Activated gamma-delta T cell treated with anti-CD3 and anti-CD28 coated beads, Interleukin-2, amount 50 U/mL, for 16 hours (primary cell): ENCODE measurements around the gene PLEKHG4.

Experiments
- DNase-seq: peaks from one replicate; pipeline ENCODE4 v3.0.0-alpha.2; 2020; ENCODE audit warnings: low read depth

PLEKHG4 gene

DNA sequence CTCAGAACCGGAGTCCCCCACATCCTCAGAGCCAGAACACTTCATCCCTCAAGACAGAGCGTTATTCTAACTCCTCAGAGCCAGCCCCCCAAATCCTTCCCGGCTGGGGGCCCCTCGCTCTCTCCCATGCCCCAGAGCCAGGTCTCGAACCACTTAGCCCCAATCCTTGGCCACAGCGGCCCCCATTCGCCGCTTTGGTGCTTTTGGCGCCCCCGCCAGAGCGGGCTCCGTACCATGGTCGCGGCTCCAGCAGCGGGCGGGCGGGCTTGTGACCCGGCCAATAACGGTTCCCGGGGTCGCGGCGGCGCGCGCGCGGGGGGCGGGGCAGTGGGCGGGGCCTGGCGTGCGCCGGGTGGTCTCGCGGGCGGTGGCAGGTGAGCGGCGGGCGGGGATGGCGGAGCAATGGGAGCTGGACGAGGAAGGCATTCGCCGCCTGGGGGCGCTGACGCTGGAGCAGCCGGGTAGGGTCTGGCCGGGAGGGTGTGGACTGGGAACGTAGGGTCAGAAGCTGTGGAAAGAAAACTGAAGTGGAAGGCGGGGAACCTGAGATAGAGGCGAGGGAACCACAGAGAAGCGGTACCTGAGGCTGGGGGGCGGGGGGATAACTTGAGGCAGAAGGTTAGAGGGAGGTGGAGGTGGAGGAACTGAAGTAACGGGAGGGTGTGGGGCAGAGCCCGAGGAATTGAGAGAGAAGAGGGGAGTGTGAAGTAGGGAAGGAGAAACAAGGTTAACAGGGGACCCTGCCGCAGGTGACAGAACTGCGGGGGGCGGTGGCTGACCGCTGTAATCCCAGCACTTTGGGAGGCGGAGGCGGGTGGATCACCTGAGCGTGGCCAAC, 47.4 kb downstream of the PLEKHG4 start, which contains the start of the genes KCTD19 and LRRC36:
KCTD19 (minus strand) TSS at position 270 of the 838 bp plus-strand sequence; CDS start at position 236, 34 bp downstream.
LRRC36 (plus strand) TSS at position 344 of the 838 bp plus-strand sequence; CDS start at position 392, 48 bp downstream.
- peak; percentile 45 for DNase-seq

DNA sequence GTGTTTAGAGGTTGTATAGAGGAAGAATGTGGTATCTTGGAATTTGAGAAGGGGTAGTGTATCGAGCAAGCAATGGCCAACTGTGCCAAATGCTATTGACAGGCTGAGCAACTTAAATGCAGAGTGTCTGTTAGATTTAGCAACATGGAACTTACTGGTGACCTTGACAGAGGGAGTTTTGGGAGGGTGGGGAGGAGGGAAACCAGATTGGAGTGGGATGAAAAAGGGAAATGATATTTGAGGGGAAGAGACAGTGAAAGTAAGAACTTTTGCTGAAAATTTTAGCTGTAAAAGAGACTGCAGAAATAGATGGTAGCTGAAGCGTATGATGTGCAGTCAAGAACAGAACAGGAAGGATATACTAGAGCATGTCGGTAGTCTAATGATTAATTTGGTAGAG, 48.4 kb downstream of the PLEKHG4 start:
- DNase-seq = no peak

DNA sequence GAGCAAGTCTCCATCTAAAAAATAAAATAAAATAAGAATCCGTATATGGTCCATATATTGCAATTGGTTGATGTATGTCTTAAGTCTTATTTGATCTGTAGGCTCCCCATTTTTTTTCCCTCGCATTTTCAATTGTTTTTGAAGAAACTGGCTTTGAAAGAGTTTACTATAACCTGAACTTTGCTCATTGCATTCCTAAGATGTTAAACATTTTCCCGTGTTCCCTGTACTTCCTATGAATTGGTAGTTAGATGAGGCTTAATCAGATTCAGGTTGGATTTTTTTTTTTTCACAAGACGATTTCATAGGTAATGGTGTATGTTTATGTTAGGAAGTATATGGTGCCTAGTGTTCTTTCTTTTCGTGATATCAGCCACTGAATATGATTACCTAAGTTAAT, 50.6 kb downstream of the PLEKHG4 start:
- no peak for DNase-seq

DNA sequence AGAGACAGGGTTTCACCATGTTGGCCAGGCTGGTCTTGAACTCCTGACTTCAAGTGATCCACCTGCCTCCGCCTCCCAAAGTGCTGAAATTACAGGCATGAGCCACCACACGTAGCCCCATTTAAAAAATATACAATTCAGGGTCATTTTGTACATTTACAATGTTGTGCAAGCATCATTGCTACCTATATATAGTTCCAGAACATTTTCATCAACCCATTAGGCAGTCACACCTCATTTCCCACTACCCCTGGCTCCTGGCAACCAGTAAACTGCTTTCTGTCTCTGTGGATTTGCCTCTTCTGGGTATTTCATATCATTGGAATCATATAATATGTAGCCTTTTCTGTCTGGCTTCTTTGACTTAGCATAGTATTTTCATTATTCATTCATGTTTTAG, 54.0 kb downstream of the PLEKHG4 start:
- DNase-seq = no peak

DNA sequence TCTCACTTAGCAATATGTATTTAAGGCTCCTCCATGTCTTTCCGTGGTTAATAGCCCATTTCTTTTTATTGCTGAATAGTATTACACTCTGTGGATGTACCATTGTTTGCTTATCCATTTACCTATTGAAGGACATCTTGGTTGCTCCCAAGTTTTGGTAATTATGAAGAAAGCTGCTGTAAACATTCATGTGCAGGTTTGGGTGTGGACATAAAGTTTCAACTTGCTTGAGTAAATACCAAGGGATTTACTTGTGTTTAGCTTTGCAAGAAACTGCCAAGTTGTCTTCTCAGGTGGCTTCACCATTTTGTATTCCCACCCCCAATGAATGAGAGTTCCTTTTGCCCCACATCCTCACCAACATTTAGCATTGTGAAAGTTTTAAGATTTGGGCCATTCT, 56.8 kb downstream of the PLEKHG4 start:
- no peak for DNase-seq

DNA sequence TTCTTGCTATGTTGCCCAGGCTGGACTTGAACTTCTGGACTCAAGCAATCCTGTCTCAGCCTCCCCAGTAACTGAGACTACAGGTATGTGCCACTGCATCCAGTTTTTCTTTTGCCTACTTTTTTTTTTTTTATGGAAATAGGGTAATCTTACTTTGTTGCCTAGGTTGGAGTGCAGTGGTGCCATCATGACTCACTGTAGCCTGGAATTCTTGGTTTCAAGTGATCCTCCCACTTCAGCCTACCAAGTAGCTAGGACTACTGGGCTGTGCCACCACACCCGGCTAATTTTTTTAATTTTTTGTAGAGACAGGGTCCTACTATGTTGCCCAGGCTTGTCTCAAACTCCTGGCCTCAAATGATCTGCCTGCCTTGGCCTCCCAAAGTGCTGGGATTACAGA, 57.3 kb downstream of the PLEKHG4 start:
- DNase-seq = no peak
